HCT116 (cell line): ENCODE measurements around the gene NOS3. TPM values are rescaled to one million over a fixed set of nuclear protein-coding genes. Genes with fewer than 3 reads are reported as not detected.
"Not testable (repeated sequence)": the region's sequence is repeated elsewhere in the genome, so short reads cannot be mapped to it uniquely, and the experiment has no call there.

Experiments used
- ATAC-seq: fragments of 200-7000 bp; cut with Tn5 transposase; 2 replicates; pipeline ENCODE4 v1.9.1; 2020; ENCODE audit warnings: mild to moderate bottlenecking, moderate library complexity
- BruUV-seq: library from RNA; stranded (reverse); fragments of 400-500 nt; replicated peaks from 2 replicates; lab custom pipeline; 2021; lab: Mats Ljungman, UMichigan
- CTCF ChIA-PET: fragments of 300-600 bp; sonication (Branson Sonifier 250); formaldehyde crosslinking; loops from one replicate; lab custom pipeline; 2021; ENCODE audit warnings: antibody characterized with exemption; lab: Charles Lee
- POLR2A ChIA-PET: fragments of 300-600, 350-600 bp; sonication (Branson Sonifier 250); formaldehyde crosslinking; loops from one replicate; lab custom pipeline; 2021; ENCODE audit warnings: antibody characterized with exemption; lab: Charles Lee
- RAD21 ChIA-PET, 2 experiments: fragments of 300-600 bp; sonication (Branson Sonifier 250); formaldehyde crosslinking; loops; one replicate each; lab custom pipeline; 2023; ENCODE audit warnings: low total read pairs in 2 of 2; ENCODE audit not compliant: uncharacterized antibody in 2 of 2, unreplicated experiment in 2 of 2, low non-redundant PET in 1 of 2; lab: Charles Lee
- DNase-seq: peaks from one replicate; pipeline ENCODE4 v3.0.0-alpha.2; 2010; ENCODE audit warnings: low read depth, low spot score
- H2AFZ ChIP-seq: fragments of 200-600 bp; shearing (Covaris generic), sonication (generic); 2 replicates; pipeline ENCODE4 v1.6.1; 2017; ENCODE audit warnings: low read depth, mixed run types, mixed read lengths, antibody characterized with exemption, low read length; ENCODE audit not compliant: poor library complexity, severe bottlenecking
- H3K27ac ChIP-seq: 2 replicates; pipeline ENCODE4 v1.5.1; 2012; ENCODE audit warnings: low read depth, low read length
- H3K27me3 ChIP-seq: fragments of 200-600 bp; sonication (generic); 2 replicates; pipeline ENCODE4 v1.6.1; 2016; ENCODE audit warnings: mixed run types, low read length, mixed read lengths; ENCODE audit not compliant: insufficient read depth
- H3K36me3 ChIP-seq, 2 experiments: fragments of 200-500 bp in 1 of 2; fragments of 200-600 bp in 1 of 2; sonication (Bioruptor generic) in 1 of 2; sonication (generic) in 1 of 2; 2 replicates each; pipeline versions ENCODE4 v1.5.1 to v1.6.1; 2014 to 2016; ENCODE audit warnings: low read length in 2 of 2, inconsistent platforms in 1 of 2, mixed read lengths in 1 of 2, mixed run types in 1 of 2; ENCODE audit not compliant: insufficient read depth in 2 of 2, control insufficient read depth in 1 of 2
- H3K4me1 ChIP-seq, 2 experiments: fragments of 200-600 bp in 1 of 2; sonication (generic) in 1 of 2; 2 replicates each; pipeline versions ENCODE4 v1.5.1 to v1.6.1; 2012 to 2017; ENCODE audit warnings: low read length in 2 of 2, inconsistent platforms in 1 of 2, mild to moderate bottlenecking in 1 of 2, mixed read lengths in 1 of 2, mixed run types in 1 of 2, moderate library complexity in 1 of 2; ENCODE audit not compliant: insufficient read depth in 2 of 2, control insufficient read depth in 1 of 2
- H3K4me2 ChIP-seq: fragments of 200-600 bp; sonication (generic); 2 replicates; pipeline ENCODE4 v1.6.1; 2017; ENCODE audit warnings: mixed run types, low read length, mixed read lengths
- H3K4me3 ChIP-seq, 2 experiments: fragments of 200-600 bp in 1 of 2; sonication (generic) in 1 of 2; replicated peaks in 1 of 2; 2 replicates each; pipeline ENCODE4 v1.5.1; 2011 to 2016; ENCODE audit warnings: low read length in 2 of 2, control low read depth in 1 of 2, low read depth in 1 of 2, mild to moderate bottlenecking in 1 of 2, mixed read lengths in 1 of 2, mixed run types in 1 of 2
- H3K79me2 ChIP-seq: fragments of 200-600 bp; sonication (generic); 2 replicates; pipeline ENCODE4 v1.6.1; 2017; ENCODE audit warnings: mild to moderate bottlenecking, mixed run types, low read length, moderate library complexity, mixed read lengths; ENCODE audit not compliant: insufficient read depth
- H3K9ac ChIP-seq: fragments of 200-600 bp; sonication (generic); 2 replicates; pipeline ENCODE4 v1.6.1; 2016; ENCODE audit warnings: low read length, mixed read lengths
- H3K9me2 ChIP-seq: fragments of 200-600 bp; sonication (generic), shearing (Covaris generic); 2 replicates; pipeline ENCODE4 v1.6.1; 2017; ENCODE audit warnings: mixed run types, mild to moderate bottlenecking, moderate library complexity; ENCODE audit not compliant: insufficient read depth
- H3K9me3 ChIP-seq, 2 experiments: fragments of 200-500 bp in 1 of 2; fragments of 200-600 bp in 1 of 2; sonication (Bioruptor generic) in 1 of 2; sonication (generic) in 1 of 2; 2 replicates each; pipeline ENCODE4 v1.6.1; 2014 to 2017; ENCODE audit warnings: low read length in 2 of 2, mixed read lengths in 2 of 2, inconsistent platforms in 1 of 2, low read depth in 1 of 2, mild to moderate bottlenecking in 1 of 2, mixed run types in 1 of 2, moderate library complexity in 1 of 2; ENCODE audit not compliant: control insufficient read depth in 1 of 2, insufficient read depth in 1 of 2
- H4K20me1 ChIP-seq: fragments of 200-600 bp; sonication (generic), shearing (Covaris generic); 2 replicates; pipeline ENCODE4 v1.6.1; 2017; ENCODE audit warnings: mixed run types, mild to moderate bottlenecking, moderate library complexity; ENCODE audit not compliant: insufficient read depth
- ATF3 ChIP-seq: IDR thresholded peaks from 2 replicates; pipeline ENCODE4 v1.6.1; 2012
- CTCF ChIP-seq, 3 experiments: fragments of 200-600 bp in 1 of 3; sonication (generic) in 1 of 3; IDR thresholded peaks in 2 of 3; conservative IDR thresholded peaks in 1 of 3; 2 replicates each; pipeline ENCODE4 v1.5.1; 2012 to 2017; ENCODE audit warnings: low read depth in 2 of 3, low read length in 2 of 3, antibody characterized with exemption in 1 of 3, borderline replicate concordance in 1 of 3, control low read depth in 1 of 3, mild to moderate bottlenecking in 1 of 3, mixed read lengths in 1 of 3, mixed run types in 1 of 3, moderate library complexity in 1 of 3; ENCODE audit not compliant: insufficient read depth in 1 of 3
- EGR1 ChIP-seq: IDR thresholded peaks from 2 replicates; pipeline ENCODE4 v1.6.1; 2012; ENCODE audit warnings: low read depth
- EZH2phosphoT487 ChIP-seq: fragments of 200-600 bp; IDR thresholded peaks from 2 replicates; pipeline ENCODE4 v1.6.1; 2018; ENCODE audit warnings: antibody characterized with exemption, borderline replicate concordance
- FOSL1 ChIP-seq: IDR thresholded peaks from 2 replicates; pipeline ENCODE4 v1.6.1; 2012; ENCODE audit warnings: low read depth
- POLR2A ChIP-seq: IDR thresholded peaks from 2 replicates; pipeline ENCODE4 v1.7.0; 2011; ENCODE audit warnings: borderline replicate concordance; ENCODE audit not compliant: insufficient read depth, insufficient read length; ENCODE audit errors: extremely low read depth
- RAD21 ChIP-seq: IDR thresholded peaks from 2 replicates; pipeline ENCODE4 v1.6.1; 2012; ENCODE audit warnings: low read depth, mild to moderate bottlenecking
- REST ChIP-seq: IDR thresholded peaks from 2 replicates; pipeline ENCODE4 v1.6.1; 2012; ENCODE audit warnings: low read depth
- SIN3A ChIP-seq: IDR thresholded peaks from 2 replicates; pipeline ENCODE4 v1.6.1; 2012; ENCODE audit warnings: low read depth
- SP1 ChIP-seq: IDR thresholded peaks from 2 replicates; pipeline ENCODE4 v1.6.1; 2012; ENCODE audit warnings: low read depth
- TCF7L2 ChIP-seq: IDR thresholded peaks from 2 replicates; pipeline ENCODE4 v1.7.0; 2011; ENCODE audit warnings: borderline replicate concordance, inconsistent platforms; ENCODE audit not compliant: insufficient read depth, insufficient read length; ENCODE audit errors: extremely low read depth
- intact Hi-C: fragments of 100-400 bp; cut with micrococcal nuclease; formaldehyde crosslinking; loops from 2 replicates; pipeline ENCODE4 v1.10.0; 2022
- total RNA-seq: library from RNA; stranded (reverse); gene quantifications from one replicate; pipeline ENCODE4 v1.2.1, GENCODE V29; 2021; ENCODE audit not compliant: unreplicated experiment

NOS3 gene
- total RNA-seq, 1 experiment from 2014 or later: 35.8 TPM

- no peak overlapping the region for H3K4me2 ChIP-seq
- H3K36me3 ChIP-seq: peaks cover 0 to 6% of the 10 kb centered on the region in 2 experiments; a peak in 1 of 4 replicates
- H3K4me1 ChIP-seq: peaks cover 16 to 19% of the 10 kb centered on the region in 2 experiments
- TF ChIP-seq SP1 (no peak), EGR1 (no peak), ATF3 (no peak), SIN3A (no peak), CTCF (IDR thresholded peaks at IDR 0.05 in 2 of 3, conservative IDR thresholded peaks at IDR 0.05 in 1 of 3; ENCODE audit: borderline replicate concordance in 1 of 3, insufficient read depth in 1 of 3, low read depth in 2 of 3, low read length in 2 of 3) (no peak), EZH2phosphoT487 (no peak), REST (no peak), FOSL1 (no peak), POLR2A (no peak), RAD21 (no peak), TCF7L2 (no peak)
- TF ChIP-seq, all 23 proteins: peak for 0
- no peaks in the 10 kb centered on the region for H4K20me1 ChIP-seq
- intact Hi-C loops: no loop called here
- no peaks in the 10 kb centered on the region for H3K9me3 ChIP-seq
- no peak overlapping the region for H3K9ac ChIP-seq
- H3K27me3 ChIP-seq: no peaks in the 10 kb centered on the region
- no peak overlapping the region for H3K27ac ChIP-seq
- BruUV-seq: no TSS peak
- RAD21 ChIA-PET: no interaction called here
- H2AFZ ChIP-seq: no peak overlapping the region
- CTCF ChIA-PET: no interaction called here
- DNase-seq (no peak), ATAC-seq (no peak)
- H3K9me2 ChIP-seq: no peaks in the 10 kb centered on the region
- POLR2A ChIA-PET: no interaction called here
- H3K4me3 ChIP-seq: no peak overlapping the region
- no peaks in the 10 kb centered on the region for H3K79me2 ChIP-seq
Measured at GRCh38 chr7:151040616-151041375, 50.0 kb downstream of the NOS3 start.

- CTCF ChIA-PET: not testable (repeated sequence)
Measured at GRCh38 chr7:151043449-151043848, 52.6 kb downstream of the NOS3 start.

More at GRCh38 chr7:151043449-151043848, 52.6 kb downstream of the NOS3 start:
- H3K9ac ChIP-seq, H3K79me2 ChIP-seq, H2AFZ ChIP-seq, H3K4me2 ChIP-seq, H3K27me3 ChIP-seq, H4K20me1 ChIP-seq, H3K9me2 ChIP-seq, H3K9me3 ChIP-seq, POLR2A ChIA-PET, ATAC-seq, DNase-seq, H3K36me3 ChIP-seq, H3K4me3 ChIP-seq, intact Hi-C loops, BruUV-seq, RAD21 ChIA-PET, H3K27ac ChIP-seq: not testable (repeated sequence)
- peaks cover 16 to 18% of the 10 kb centered on the region in 2 experiments for H3K4me1 ChIP-seq
